NCI-H2029 (cell line): Measurements from ENCODE around the gene PTH2.

ENCODE experiments used
- DNase-seq: peaks from one replicate; lab custom pipeline; 2025; lab: John Stamatoyannopoulos, UW

PTH2 gene

DNA sequence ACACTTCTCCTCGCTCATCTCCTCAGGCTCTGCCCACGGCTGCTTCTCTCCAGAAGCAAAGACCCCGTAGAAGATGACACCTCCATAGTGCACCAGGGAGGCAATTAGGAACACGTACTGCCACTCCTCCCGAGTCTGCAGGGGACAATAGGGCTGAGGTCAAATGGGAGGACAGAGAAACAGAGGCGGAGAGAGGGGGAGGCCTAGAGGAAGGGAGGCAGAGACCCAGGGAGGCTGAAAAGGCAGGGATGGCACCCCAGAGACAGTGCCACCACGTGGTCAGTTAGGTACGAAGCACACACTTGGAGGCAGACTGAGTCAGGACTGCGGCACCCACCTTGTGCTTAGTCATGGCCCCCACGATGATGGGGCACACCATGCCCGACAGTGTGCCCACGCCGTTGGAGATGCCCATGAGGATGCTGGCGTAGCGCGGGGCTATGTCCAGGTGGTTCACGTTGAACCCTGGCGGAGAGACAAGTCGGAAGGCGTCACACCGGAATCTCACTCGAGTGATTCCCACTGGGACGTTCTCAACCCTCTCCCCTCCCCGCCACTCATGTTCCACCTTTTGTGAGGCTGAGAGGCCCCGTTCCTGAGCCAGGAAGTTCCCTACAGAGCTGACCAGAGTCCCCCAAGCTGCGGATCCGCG is 7.6 kb upstream of the PTH2 start:
- DNase-seq = no peak

- no peak for DNase-seq
These were observed 7.0 kb upstream of the PTH2 start for GRCh38 chr19:49430172-49430677.

GRCh38 chr19:49428547-49429451 is 5.6 kb upstream of the PTH2 start:
- no peak for DNase-seq

DNA sequence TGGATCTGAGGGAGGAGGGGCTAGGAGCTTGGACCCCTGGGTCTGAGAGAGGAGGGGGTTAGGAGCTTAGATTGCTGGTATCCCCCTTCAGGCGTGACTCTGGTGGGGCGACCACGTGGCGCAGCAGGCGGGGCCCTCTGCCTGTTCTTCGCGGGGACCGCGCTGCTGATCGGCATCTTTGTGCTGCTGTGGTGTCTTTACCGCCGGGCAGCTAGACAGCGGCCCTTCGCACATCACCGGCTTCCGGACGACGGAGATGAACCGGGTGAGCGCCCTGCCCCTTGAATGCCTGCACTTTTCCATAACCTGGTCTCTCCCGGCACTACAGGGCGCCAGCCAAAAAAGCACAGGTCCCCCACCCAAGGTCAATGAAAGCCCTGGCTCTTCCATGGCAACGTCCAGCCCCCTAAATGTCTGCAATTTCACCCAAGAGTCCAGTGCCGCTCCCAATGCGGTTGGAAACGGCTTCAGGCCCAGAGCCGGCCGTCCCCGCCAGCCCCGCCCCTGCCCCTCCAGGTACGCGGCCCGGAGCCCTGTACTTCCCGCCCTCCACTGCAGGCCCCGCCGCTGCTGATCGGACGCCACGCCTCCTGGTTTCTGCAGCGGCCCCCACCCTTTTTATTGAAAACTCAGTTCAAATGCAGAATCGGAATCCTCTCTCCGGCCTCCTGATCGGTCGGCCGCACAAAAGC is 4.8 kb upstream of the PTH2 start:
- DNase-seq = no peak

GRCh38 chr19:49427339-49427738 is 4.1 kb upstream of the PTH2 start:
- DNase-seq = no peak

DNA sequence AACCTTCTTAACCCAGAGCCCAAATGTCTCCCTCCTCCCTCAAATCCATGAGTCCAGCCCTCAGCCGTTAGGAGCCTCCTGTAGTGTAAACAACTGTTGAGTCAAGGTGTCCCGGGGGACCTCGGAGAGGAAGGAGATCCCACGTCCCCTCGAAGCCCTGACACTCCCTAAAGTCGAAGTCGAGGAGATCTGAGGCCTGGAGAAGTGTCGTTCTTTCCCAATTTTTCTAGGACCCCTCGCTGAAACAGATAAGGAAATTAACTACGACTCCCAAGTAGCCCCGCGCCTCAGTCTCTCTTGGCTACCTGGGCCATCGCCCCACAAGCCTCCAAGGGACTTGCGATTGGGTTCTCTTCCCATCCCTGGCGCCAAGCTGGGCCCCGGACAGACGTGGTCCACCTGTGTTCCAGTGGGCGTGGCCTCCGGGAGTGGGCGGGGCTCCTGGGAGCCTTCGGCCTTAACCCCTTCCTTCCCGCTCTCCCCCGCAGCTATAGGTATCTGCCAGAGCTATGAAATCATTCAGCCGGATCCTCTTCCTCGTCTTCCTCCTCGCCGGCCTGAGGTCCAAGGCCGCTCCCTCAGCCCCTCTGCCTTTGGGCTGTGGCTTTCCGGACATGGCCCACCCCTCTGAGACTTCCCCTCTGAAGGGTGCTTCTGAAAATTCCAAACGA is 2.8 kb upstream of the PTH2 start:
- peak; percentile 66 for DNase-seq

DNA sequence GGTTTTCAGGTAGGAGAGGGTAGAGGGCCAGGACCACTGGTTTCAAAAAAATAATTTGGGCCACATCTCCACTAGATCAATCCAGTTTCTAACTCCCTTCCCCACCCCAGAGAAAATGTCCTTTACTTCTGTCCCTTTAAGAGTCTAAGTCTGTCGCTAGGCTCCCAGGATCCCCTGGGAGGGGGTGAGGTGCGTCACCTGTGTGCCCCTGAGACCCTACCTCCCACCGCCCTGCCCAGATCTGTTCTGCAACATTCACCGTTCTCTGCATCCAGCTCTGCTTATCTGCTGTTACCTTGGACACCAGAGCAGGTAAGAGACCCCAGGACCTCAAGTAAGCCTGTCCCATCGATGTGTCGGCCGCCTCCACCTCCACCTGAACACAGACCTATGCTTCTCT is 1.9 kb upstream of the PTH2 start, which contains the start of gene GFY:
TSS of gene GFY (plus strand) at position 211 of the 400 bp plus-strand sequence. CDS start 1,043 bp downstream, outside the sequence.
- DNase-seq = no peak

DNA sequence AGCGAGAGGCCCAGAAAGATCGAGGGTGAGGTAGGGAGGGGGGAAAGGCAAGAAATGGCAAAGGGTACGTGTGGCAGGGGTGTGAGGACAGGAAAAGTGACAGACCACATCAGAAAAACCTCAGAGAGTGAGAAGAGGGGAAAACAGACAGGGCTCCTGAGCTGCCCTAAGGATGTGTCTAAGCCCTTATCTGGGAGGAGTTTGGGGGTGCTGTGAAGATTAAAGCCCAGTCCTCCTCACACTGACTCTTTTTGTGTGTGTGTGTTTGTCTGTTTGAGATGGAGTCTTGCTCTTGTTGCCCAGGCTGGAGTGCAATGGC is 703 bp upstream of the PTH2 start:
- no peak for DNase-seq

GRCh38 chr19:49422407-49423070 is 702 bp downstream of the PTH2 start:
- DNase-seq = peak; percentile 48

- DNase-seq = no peak
These were observed 1.4 kb downstream of the PTH2 start for GRCh38 chr19:49421878-49422202.

GRCh38 chr19:49421039-49421877 is 2.0 kb downstream of the PTH2 start:
- DNase-seq = peak; percentile 82

- no peak for DNase-seq
These were observed 3.0 kb downstream of the PTH2 start for GRCh38 chr19:49420227-49420626.

DNA sequence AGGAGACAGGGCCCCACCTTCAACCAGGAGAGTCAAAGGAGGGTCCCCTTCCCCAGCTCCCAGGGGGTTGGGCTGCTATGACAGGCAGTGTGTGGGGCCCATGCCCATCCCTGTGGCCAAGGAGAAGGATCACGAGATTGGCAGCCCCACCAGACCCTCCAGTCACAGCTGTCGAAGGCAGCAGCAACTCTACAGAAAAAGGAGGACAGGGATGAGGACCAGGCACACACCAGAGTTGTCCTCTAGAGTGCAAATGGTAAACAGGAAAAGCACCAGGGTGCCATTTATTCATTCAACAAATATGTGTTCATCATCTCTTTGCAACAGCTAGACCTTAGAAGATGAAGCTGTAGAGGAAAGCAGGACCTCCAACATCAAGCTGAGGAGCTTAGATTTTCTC is 4.1 kb downstream of the PTH2 start:
- no peak for DNase-seq

- DNase-seq = no peak
These were observed 4.7 kb downstream of the PTH2 start for GRCh38 chr19:49418511-49418910.

DNA sequence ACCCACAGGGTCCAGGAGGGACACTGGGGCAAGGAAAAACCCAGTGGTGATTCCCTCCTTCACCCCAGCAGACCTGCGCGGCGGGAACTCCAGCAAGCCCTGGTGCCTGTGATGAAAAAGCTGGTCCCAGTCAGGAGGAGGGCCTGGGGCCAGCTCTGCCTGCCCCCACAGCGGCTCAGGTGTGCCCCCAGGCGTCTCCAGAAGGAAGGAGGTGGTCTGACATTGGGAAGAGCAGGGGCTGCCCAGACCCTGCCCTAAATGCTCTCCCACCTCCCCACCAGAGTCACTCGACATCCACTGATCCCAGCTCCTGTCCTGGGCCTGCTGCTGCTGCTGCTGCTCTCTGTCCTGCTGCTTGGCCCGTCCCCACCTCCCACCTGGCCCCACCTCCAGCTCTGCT is 6.2 kb downstream of the PTH2 start:
- no peak for DNase-seq

- no peak for DNase-seq
These were observed 7.4 kb downstream of the PTH2 start for GRCh38 chr19:49415810-49416200.

DNA sequence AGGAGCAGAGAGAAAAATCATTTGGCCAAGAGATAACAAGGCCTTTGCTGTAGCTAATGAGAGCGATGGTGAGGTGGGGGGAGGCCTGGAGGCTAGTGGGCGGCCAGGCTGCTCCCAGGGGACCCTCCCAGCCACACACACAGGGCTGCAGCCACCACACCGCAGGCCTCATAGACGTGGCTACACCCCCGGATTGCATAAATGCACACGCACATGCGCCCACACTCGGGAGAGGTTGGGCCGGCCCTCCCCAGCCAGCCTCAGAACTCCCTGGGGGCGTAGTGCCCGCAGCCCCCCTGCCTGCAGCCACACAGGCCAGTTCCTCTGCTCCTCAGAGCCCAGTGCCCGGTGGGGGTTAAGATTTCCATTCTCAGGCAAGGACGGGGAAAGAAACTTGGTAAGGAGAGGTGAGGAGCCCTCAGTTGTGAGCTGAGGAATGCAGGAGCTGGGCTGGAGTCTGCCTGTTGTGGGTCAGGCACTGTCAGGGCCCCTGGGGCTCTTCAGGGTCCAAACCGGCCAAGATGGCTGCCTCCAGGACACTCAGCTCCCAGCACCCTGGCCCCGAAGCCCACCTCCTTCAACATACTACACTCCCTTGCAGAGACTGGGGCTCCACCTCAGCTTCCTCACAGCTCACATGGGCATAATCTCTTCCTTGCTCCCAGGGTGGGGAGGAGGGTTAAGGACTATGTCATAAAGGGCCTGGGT is 8.0 kb downstream of the PTH2 start:
- DNase-seq = no peak

- no peak for DNase-seq
These were observed 9.0 kb downstream of the PTH2 start for GRCh38 chr19:49414256-49414655.

GRCh38 chr19:49413348-49413747 is 9.9 kb downstream of the PTH2 start:
- DNase-seq = no peak

GRCh38 chr19:49411681-49412326 is 11.4 kb downstream of the PTH2 start:
- DNase-seq = no peak
